H1 (cell line): ENCODE data around the gene CLN5. TPM values are rescaled to one million over a fixed set of nuclear protein-coding genes. Genes with fewer than 3 reads are reported as not detected.

ENCODE experiments used
- CTCF ChIA-PET: fragments of 300-600 bp; sonication (Branson Sonifier 250); formaldehyde crosslinking; loops from one replicate; lab custom pipeline; 2021; ENCODE audit not compliant: partially characterized antibody; lab: Charles Lee
- POLR2A ChIA-PET: fragments of 300-600 bp; sonication (Branson Sonifier 250); formaldehyde crosslinking; loops from one replicate; lab custom pipeline; 2021; ENCODE audit warnings: inconsistent platforms; ENCODE audit not compliant: partially characterized antibody; lab: Charles Lee
- DNase-seq, 2 experiments: peaks; one replicate each; pipeline versions ENCODE4 v3.0.0 to v3.0.0-alpha.2; 2010 to 2022; ENCODE audit warnings: low spot score in 2 of 2, low read depth in 1 of 2, mixed read lengths in 1 of 2
- FAIRE-seq: peaks from 2 replicates; lab custom pipeline; 2011; peaks lifted over from hg19 to GRCh38; lab: Jason Lieb, UNC
- H2AFZ ChIP-seq: 2 replicates; pipeline ENCODE4 v1.8.1; 2012; ENCODE audit warnings: low read length, inconsistent platforms
- H2AK5ac ChIP-seq: 2 replicates; pipeline ENCODE4 v1.6.1; 2013; ENCODE audit warnings: low read depth, low read length
- H2BK120ac ChIP-seq: replicated peaks from 2 replicates; pipeline ENCODE3; 2013; ENCODE audit warnings: low read depth, low read length, inconsistent platforms
- H2BK12ac ChIP-seq: 2 replicates; pipeline ENCODE4 v1.6.1; 2013; ENCODE audit warnings: low read depth, low read length
- H2BK15ac ChIP-seq: 2 replicates; pipeline ENCODE4 v1.6.1; 2013; ENCODE audit warnings: low read length
- H2BK20ac ChIP-seq: 2 replicates; pipeline ENCODE4 v1.6.1; 2013; ENCODE audit warnings: low read length
- H2BK5ac ChIP-seq: 2 replicates; pipeline ENCODE4 v1.6.1; 2013; ENCODE audit warnings: low read depth, low read length
- H3K14ac ChIP-seq: 2 replicates; pipeline ENCODE4 v1.6.1; 2013; ENCODE audit warnings: inconsistent platforms; ENCODE audit not compliant: insufficient read length
- H3K18ac ChIP-seq: 2 replicates; pipeline ENCODE4 v1.6.1; 2013; ENCODE audit warnings: low read length; ENCODE audit errors: extremely low read depth
- H3K23ac ChIP-seq: 2 replicates; pipeline ENCODE4 v1.6.1; 2013; ENCODE audit warnings: inconsistent platforms; ENCODE audit not compliant: insufficient read length
- H3K23me2 ChIP-seq: 2 replicates; pipeline ENCODE4 v1.6.1; 2013; ENCODE audit warnings: low read depth, low read length
- H3K27ac ChIP-seq: 2 replicates; pipeline ENCODE4 v1.6.1; 2011; ENCODE audit warnings: low read depth, low read length, inconsistent platforms
- H3K27me3 ChIP-seq, 4 experiments: replicated peaks in 1 of 4; 1 replicate in 1 of 4; 2 replicates in 3 of 4; pipeline versions ENCODE4 v1.6.1 to v1.8.1; 2011 to 2013; ENCODE audit warnings: low read length in 3 of 4, mild to moderate bottlenecking in 3 of 4, inconsistent platforms in 2 of 4, mixed read lengths in 2 of 4, moderate library complexity in 1 of 4; ENCODE audit not compliant: control insufficient read depth in 3 of 4, insufficient read depth in 3 of 4; ENCODE audit errors: extremely low read depth in 1 of 4
- H3K36me3 ChIP-seq, 4 experiments: 2 replicates each; pipeline versions ENCODE4 v1.6.1 to v1.8.1; 2011 to 2013; ENCODE audit warnings: mild to moderate bottlenecking in 4 of 4, low read length in 3 of 4, moderate library complexity in 2 of 4, control low read depth in 1 of 4, inconsistent platforms in 1 of 4; ENCODE audit not compliant: insufficient read depth in 4 of 4, control insufficient read depth in 2 of 4
- H3K4ac ChIP-seq: replicated peaks from 2 replicates; pipeline ENCODE3; 2013; ENCODE audit warnings: low read length, low read depth, mixed read lengths, inconsistent platforms; ENCODE audit not compliant: insufficient read length
- H3K4me1 ChIP-seq, 4 experiments: replicated peaks in 1 of 4; 1 replicate in 1 of 4; 2 replicates in 3 of 4; pipeline versions ENCODE4 v1.6.1 to v1.8.1; 2011 to 2013; ENCODE audit warnings: low read length in 3 of 4, inconsistent platforms in 2 of 4, mixed read lengths in 1 of 4; ENCODE audit not compliant: insufficient read depth in 4 of 4, control insufficient read depth in 3 of 4
- H3K4me2 ChIP-seq, 2 experiments: 2 replicates each; pipeline versions ENCODE4 v1.6.1 to v1.8.1; 2011 to 2013; ENCODE audit warnings: low read depth in 2 of 2, low read length in 2 of 2, control low read depth in 1 of 2, inconsistent platforms in 1 of 2, mild to moderate bottlenecking in 1 of 2; ENCODE audit not compliant: insufficient read depth in 1 of 2
- H3K4me3 ChIP-seq, 4 experiments: fragments of 200-600, 300-600 bp in 1 of 4; sonication (generic), shearing (Covaris generic), sonication (Bioruptor Twin) in 1 of 4; 2 replicates each; pipeline versions ENCODE4 v1.5.1 to v1.8.1; 2011 to 2016; ENCODE audit warnings: low read length in 4 of 4, low read depth in 3 of 4, control low read depth in 2 of 4, inconsistent platforms in 2 of 4, mild to moderate bottlenecking in 2 of 4, mixed read lengths in 1 of 4, moderate library complexity in 1 of 4; ENCODE audit not compliant: insufficient read depth in 2 of 4; ENCODE audit errors: extremely low read depth in 1 of 4
- H3K56ac ChIP-seq: replicated peaks from 2 replicates; pipeline ENCODE3; 2013; ENCODE audit warnings: low read depth, mild to moderate bottlenecking, mixed read lengths, low read length, inconsistent platforms; ENCODE audit not compliant: insufficient read length
- H3K79me1 ChIP-seq: 2 replicates; pipeline ENCODE4 v1.6.1; 2013; ENCODE audit warnings: low read depth, low read length, control low read depth
- H3K79me2 ChIP-seq, 2 experiments: 2 replicates each; pipeline versions ENCODE4 v1.6.1 to v1.8.1; 2012 to 2013; ENCODE audit warnings: low read length in 2 of 2, mild to moderate bottlenecking in 2 of 2, inconsistent platforms in 1 of 2; ENCODE audit not compliant: insufficient read depth in 2 of 2, control insufficient read depth in 1 of 2
- H3K9ac ChIP-seq, 4 experiments: replicated peaks in 1 of 4; 1 replicate in 1 of 4; 2 replicates in 3 of 4; pipeline versions ENCODE4 v1.6.1 to v1.8.1; 2011 to 2013; ENCODE audit warnings: low read depth in 3 of 4, low read length in 3 of 4, control low read depth in 2 of 4, mild to moderate bottlenecking in 2 of 4, moderate library complexity in 2 of 4, inconsistent platforms in 1 of 4; ENCODE audit errors: extremely low read depth in 1 of 4
- H3K9me3 ChIP-seq, 2 experiments: 2 replicates each; pipeline versions ENCODE4 v1.6.1 to v1.8.1; 2012 to 2013; ENCODE audit warnings: mild to moderate bottlenecking in 2 of 2, moderate library complexity in 2 of 2, control low read depth in 1 of 2, inconsistent platforms in 1 of 2, low read depth in 1 of 2, low read length in 1 of 2, mixed read lengths in 1 of 2; ENCODE audit not compliant: insufficient read depth in 2 of 2
- H4K20me1 ChIP-seq, 2 experiments: replicated peaks in 1 of 2; 2 replicates each; pipeline versions ENCODE3 to v1.8.1; 2011 to 2013; ENCODE audit warnings: inconsistent platforms in 2 of 2, low read length in 2 of 2, mild to moderate bottlenecking in 1 of 2; ENCODE audit not compliant: insufficient read depth in 2 of 2, control insufficient read depth in 1 of 2
- H4K5ac ChIP-seq: 2 replicates; pipeline ENCODE4 v1.6.1; 2013; ENCODE audit warnings: low read length, low read depth, mixed read lengths, inconsistent platforms; ENCODE audit not compliant: insufficient read length
- H4K8ac ChIP-seq: 2 replicates; pipeline ENCODE4 v1.8.0; 2013; ENCODE audit warnings: mild to moderate bottlenecking, moderate library complexity, low read length, inconsistent platforms; ENCODE audit not compliant: insufficient read depth; ENCODE audit errors: extremely low read depth
- H4K91ac ChIP-seq: replicated peaks from 2 replicates; pipeline ENCODE3; 2013; ENCODE audit warnings: low read length, mixed read lengths, inconsistent platforms; ENCODE audit not compliant: insufficient read length
- RAD21 ChIP-seq, 2 experiments: IDR thresholded peaks in 1 of 2; conservative IDR thresholded peaks in 1 of 2; 2 replicates each; pipeline ENCODE4 v1.6.1; 2011; ENCODE audit warnings: low read depth in 2 of 2, low read length in 2 of 2, improper control_type of control experiment in 1 of 2, inconsistent platforms in 1 of 2, mild to moderate bottlenecking in 1 of 2, moderate library complexity in 1 of 2
- SIRT6 ChIP-seq: IDR thresholded peaks from one replicate; pipeline ENCODE4 v1.7.1; 2012; ENCODE audit warnings: low read length, inconsistent platforms
- WGBS, 2 experiments: shearing (Covaris generic) in 1 of 2; methylation state at CpG; one replicate each; pipeline versions ENCODE4 v1.1.6 to v1.1.7; 2013 to 2015; ENCODE audit warnings: low lambda C conversion rate in 2 of 2, mixed read lengths in 2 of 2, inconsistent platforms in 1 of 2, low coverage in 1 of 2, missing lambda C conversion rate in 1 of 2; ENCODE audit not compliant: insufficient replicate concordance in 2 of 2, insufficient coverage in 1 of 2, insufficient read length in 1 of 2; ENCODE audit errors: extremely low coverage in 1 of 2, missing lambda C conversion rate in 1 of 2; 5-methylcytosine and 5-hydroxymethylcytosine counted together
- polyA plus RNA-seq, 7 experiments: library from polyadenylated mRNA; depleted of rRNA in 3 of 7; stranded (reverse) in 5 of 7; unstranded in 2 of 7; fragments of >200 nt in 5 of 7; fragments of 200-250 nt in 2 of 7; gene quantifications; 1 replicate in 5 of 7; 2 replicates in 1 of 7; 4 replicates in 1 of 7; pipeline versions ENCODE4 v1.2.1 to v1.2.3, GENCODE V29; 2011 to 2013; ENCODE audit warnings: missing spikeins in 2 of 7, mixed read lengths in 2 of 7
- total RNA-seq: library from RNA; stranded (reverse); fragmentation: NEBNext Ultra II Directional; extraction: Animal tissue kit (Norgen Biotek cat#: 25700); gene quantifications from 2 replicates; pipeline ENCODE4 v1.2.1, GENCODE V29; 2021

Gene CLN5
- total and polyA plus RNA-seq, 2 of the 8 experiments (the other 6 are each of a cell fraction or from before 2014, with no cell fraction given), result 5.3 to 10.1 TPM

- Histone ChIP-seq H3K27ac (no peak overlapping the region), H3K4me1 (no peaks in the 10 kb centered on the region), H3K4me3 (no peak overlapping the region), H3K9ac (no peak overlapping the region), H2BK12ac (no peak overlapping the region), H3K23ac (no peak overlapping the region), H4K20me1 (no peaks in the 10 kb centered on the region), H3K9me3 (no peaks in the 10 kb centered on the region), H3K36me3 (no peaks in the 10 kb centered on the region), H3K23me2 (no peaks in the 10 kb centered on the region), H2AK5ac (no peak overlapping the region), H3K4me2 (no peak overlapping the region), H3K18ac (no peak overlapping the region), H2BK5ac (no peak overlapping the region), H4K8ac (no peak overlapping the region), H2BK20ac (no peak overlapping the region), H4K5ac (no peak overlapping the region), H3K79me2 (no peaks in the 10 kb centered on the region), H2BK120ac (no peak overlapping the region), H2BK15ac (no peak overlapping the region), H3K14ac (no peak overlapping the region), H2AFZ (no peak overlapping the region), H3K56ac (no peak overlapping the region), H4K91ac (no peak overlapping the region), H3K4ac (no peak overlapping the region), H3K27me3 (no peaks in the 10 kb centered on the region), H3K79me1 (no peaks in the 10 kb centered on the region)
- ChIA-PET CTCF (no interaction called here), POLR2A (no interaction called here)
- FAIRE-seq, result no peak
- WGBS, 2 experiments, result 95% methylated on average over 3 of the region's 4 CpGs; no CpG with 5 or more reads in 1 of the 2 experiments
- DNase-seq, result no peak
- TF ChIP-seq SIRT6, result no peak
- no peak for TF ChIP-seq RAD21 (IDR thresholded peaks at IDR 0.05 in 1 of 2, conservative IDR thresholded peaks at IDR 0.05 in 1 of 2; ENCODE audit: low read depth in 2 of 2, low read length in 2 of 2)
These were observed 41.9 kb downstream of the CLN5 start for GRCh38 chr13:77033717-77034302.
